Progenitor cell of endocrine pancreas (in vitro differentiated cells): Measurements from ENCODE around the gene RNF4. TPM values are rescaled to one million over a fixed set of nuclear protein-coding genes. Genes with fewer than 3 reads are reported as not detected.

Experiments
- DNase-seq: peaks from one replicate; pipeline ENCODE4 v3.0.0; 2021; ENCODE audit warnings: low spot score; ENCODE audit not compliant: unreplicated experiment
- H3K27ac Mint-ChIP-seq: 2 replicates; pipeline ENCODE4 v1.8.0; 2021; ENCODE audit warnings: mild to moderate bottlenecking, moderate library complexity, mixed read lengths
- H3K27me3 Mint-ChIP-seq: 2 replicates; pipeline ENCODE4 v1.8.0; 2021; ENCODE audit warnings: mixed read lengths
- H3K36me3 Mint-ChIP-seq: 2 replicates; pipeline ENCODE4 v1.8.0; 2022; ENCODE audit warnings: mixed read lengths; ENCODE audit not compliant: insufficient read depth
- H3K4me1 Mint-ChIP-seq: 2 replicates; pipeline ENCODE4 v1.8.0; 2021; ENCODE audit warnings: low read depth, mixed read lengths
- H3K4me3 Mint-ChIP-seq: 2 replicates; pipeline ENCODE4 v1.8.0; 2021; ENCODE audit warnings: low read depth, mild to moderate bottlenecking, moderate library complexity, mixed read lengths
- H3K9me3 Mint-ChIP-seq: 2 replicates; pipeline ENCODE4 v1.8.0; 2021; ENCODE audit warnings: low read depth, mixed read lengths
- total RNA-seq: library from RNA; stranded (reverse); gene quantifications from 2 replicates; pipeline ENCODE4 v1.2.1, GENCODE V29; 2021
- TF ChIP-seq, protein P1 (sequence below): fragments of 200-600 bp; sonication (generic); IDR thresholded peaks from one replicate; pipeline ENCODE4 v1.5.0; 2021; ENCODE audit warnings: antibody characterized with exemption, mild to moderate bottlenecking; ENCODE audit not compliant: unreplicated experiment

RNF4 gene
- total RNA-seq, 1 donor from 2014 or later = 44.2 TPM

GRCh38 chr4:2449511-2450392 lies 19.2 kb upstream of the RNF4 start:
- H3K36me3 Mint-ChIP-seq = no peaks in the 10 kb centered on the region
- no peaks in the 10 kb centered on the region for H3K27me3 Mint-ChIP-seq
- H3K4me1 Mint-ChIP-seq = no peaks in the 10 kb centered on the region
- no peaks in the 10 kb centered on the region for H3K9me3 Mint-ChIP-seq
- TF ChIP-seq, protein P1, sequence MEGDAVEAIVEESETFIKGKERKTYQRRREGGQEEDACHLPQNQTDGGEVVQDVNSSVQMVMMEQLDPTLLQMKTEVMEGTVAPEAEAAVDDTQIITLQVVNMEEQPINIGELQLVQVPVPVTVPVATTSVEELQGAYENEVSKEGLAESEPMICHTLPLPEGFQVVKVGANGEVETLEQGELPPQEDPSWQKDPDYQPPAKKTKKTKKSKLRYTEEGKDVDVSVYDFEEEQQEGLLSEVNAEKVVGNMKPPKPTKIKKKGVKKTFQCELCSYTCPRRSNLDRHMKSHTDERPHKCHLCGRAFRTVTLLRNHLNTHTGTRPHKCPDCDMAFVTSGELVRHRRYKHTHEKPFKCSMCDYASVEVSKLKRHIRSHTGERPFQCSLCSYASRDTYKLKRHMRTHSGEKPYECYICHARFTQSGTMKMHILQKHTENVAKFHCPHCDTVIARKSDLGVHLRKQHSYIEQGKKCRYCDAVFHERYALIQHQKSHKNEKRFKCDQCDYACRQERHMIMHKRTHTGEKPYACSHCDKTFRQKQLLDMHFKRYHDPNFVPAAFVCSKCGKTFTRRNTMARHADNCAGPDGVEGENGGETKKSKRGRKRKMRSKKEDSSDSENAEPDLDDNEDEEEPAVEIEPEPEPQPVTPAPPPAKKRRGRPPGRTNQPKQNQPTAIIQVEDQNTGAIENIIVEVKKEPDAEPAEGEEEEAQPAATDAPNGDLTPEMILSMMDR = no peak
- no peak overlapping the region for H3K4me3 Mint-ChIP-seq
- no peak overlapping the region for H3K27ac Mint-ChIP-seq
- DNase-seq = no peak

- TF ChIP-seq, protein P1 = no peak
- no peaks in the 10 kb centered on the region for H3K9me3 Mint-ChIP-seq
- no peak overlapping the region for H3K4me3 Mint-ChIP-seq
- H3K27me3 Mint-ChIP-seq = no peaks in the 10 kb centered on the region
- no peak for DNase-seq
- H3K27ac Mint-ChIP-seq = no peak overlapping the region
- H3K36me3 Mint-ChIP-seq = no peaks in the 10 kb centered on the region
- H3K4me1 Mint-ChIP-seq = no peaks in the 10 kb centered on the region
Observed at GRCh38 chr4:2450394-2451035, 18.4 kb upstream of the RNF4 start.

DNA sequence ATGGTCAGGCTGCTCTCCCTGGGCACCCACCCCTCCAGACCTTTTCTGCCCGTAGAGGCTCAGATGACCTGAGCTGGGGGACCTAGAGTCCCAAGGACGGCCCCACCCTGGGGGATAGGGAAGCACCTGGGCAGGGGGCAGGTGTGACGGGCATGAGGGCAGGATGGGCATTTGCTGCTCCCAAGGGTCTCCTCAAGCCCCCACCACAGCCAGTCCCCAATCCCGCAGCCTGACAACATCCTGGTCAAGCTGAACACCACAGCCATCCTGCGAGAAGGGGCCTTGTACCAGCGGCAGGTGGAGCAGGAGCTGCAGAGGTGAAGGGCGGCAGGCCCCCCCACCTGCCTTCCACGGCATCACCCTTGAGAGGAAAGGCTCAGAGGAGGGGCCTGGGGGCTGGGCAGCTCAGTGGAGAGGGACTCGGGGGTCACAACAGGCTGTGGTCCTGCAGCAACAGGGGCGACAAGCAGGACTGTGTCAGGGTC lies 17.8 kb upstream of the RNF4 start:
- Mint-ChIP-seq H3K4me3 (no peak overlapping the region), H3K36me3 (no peaks in the 10 kb centered on the region), H3K27me3 (no peaks in the 10 kb centered on the region), H3K9me3 (no peaks in the 10 kb centered on the region), H3K4me1 (no peaks in the 10 kb centered on the region), H3K27ac (no peak overlapping the region)
- DNase-seq = no peak
- TF ChIP-seq, protein P1 = no peak

DNA sequence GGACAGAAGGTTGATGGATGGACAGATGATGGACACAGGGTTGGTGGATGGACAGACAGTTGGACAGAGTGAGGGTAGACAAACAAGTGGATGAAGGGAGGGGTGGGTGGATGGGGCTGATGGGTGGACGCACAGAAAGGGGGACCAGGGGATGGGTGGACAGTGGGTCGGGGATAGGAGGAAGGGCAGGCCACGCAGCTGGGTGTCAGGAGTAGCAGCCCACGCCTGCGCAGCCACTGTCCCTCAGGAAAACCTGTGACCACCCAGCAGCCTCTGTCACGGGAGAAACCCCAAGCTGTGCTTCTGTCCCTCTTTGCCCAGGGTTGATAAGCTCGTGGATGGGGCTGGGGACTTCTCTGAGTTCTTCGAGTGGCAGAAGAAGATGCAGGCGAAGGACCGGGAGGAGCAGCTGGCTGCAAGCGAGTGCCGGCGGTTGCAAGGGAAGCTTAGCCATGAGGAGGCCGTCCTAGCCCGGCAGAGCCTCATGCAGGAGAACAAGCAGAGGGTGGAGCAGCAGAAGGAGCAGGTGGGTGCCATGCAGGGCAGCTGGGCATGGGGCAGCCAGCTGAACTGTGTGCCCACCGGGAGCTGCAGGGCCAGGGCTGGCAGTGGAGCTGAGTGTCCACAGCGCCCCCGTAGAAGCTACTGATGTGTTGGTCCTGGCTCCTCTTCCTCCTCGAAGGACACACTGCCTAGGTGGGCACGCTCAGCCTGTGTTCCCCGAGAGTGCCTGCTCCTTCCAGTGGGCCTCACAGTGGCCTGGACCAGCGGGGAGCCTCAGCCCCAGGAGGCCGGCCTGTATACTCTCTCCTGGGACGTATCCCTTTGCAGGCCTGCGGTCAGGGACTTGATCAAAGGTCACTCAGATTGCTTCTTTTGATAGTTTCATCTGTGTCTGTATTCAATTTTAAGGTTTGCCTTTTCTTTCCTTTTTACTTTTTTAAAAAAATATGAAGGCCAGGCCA lies 16.8 kb upstream of the RNF4 start:
- Mint-ChIP-seq H3K27ac (no peak overlapping the region), H3K36me3 (no peaks in the 10 kb centered on the region), H3K4me3 (no peak overlapping the region), H3K9me3 (no peaks in the 10 kb centered on the region), H3K27me3 (no peaks in the 10 kb centered on the region), H3K4me1 (no peaks in the 10 kb centered on the region)
- TF ChIP-seq, protein P1 = no peak
- no peak for DNase-seq
